ENCODE results near the gene FAM98B.

FAM98B gene

DNA sequence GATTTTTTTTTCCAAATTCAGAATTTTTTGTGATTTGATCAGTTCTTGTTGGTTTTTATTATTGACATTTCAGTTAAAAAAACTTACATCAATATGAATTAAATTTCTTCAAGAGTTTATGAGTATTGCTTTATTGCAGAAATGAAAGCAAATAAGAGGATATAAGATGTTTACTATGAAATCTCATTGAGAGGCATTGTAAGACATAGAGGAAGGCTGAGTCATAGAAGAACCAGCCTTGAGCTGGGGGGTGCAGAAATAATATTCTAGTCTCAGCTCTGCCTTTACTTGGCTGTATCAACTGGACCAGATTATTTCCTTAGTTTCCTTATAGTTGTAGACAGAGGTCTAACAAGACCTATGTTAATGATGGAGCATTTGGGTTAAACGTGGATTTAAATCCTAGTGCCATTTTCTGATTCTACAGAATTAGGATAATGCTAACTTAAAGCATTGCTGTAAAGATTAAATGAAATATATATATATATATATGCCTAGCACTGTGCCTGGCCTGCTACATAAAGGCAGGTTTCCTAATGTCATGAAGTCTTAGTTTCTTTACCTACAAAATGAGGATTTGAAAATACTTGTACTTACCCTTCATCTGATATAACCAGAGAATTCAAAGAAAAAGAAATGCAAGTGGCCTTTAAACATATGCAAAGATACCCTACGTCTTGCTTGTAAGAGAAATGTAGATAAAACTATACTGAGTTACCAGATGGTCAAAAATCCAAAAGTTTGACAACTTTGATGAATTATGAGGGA lies 7.3 kb downstream of the FAM98B start:
- DNase-seq: no peak

GRCh38 chr15:38463893-38464292 lies 10.0 kb downstream of the FAM98B start:
- no peak for DNase-seq

- DNase-seq: no peak
Measured at GRCh38 chr15:38464675-38465074, 10.7 kb downstream of the FAM98B start.

- no peak for DNase-seq
Measured at GRCh38 chr15:38470816-38471215, 16.9 kb downstream of the FAM98B start.

GRCh38 chr15:38471974-38472373 lies 18.0 kb downstream of the FAM98B start:
- no peak for DNase-seq

DNA sequence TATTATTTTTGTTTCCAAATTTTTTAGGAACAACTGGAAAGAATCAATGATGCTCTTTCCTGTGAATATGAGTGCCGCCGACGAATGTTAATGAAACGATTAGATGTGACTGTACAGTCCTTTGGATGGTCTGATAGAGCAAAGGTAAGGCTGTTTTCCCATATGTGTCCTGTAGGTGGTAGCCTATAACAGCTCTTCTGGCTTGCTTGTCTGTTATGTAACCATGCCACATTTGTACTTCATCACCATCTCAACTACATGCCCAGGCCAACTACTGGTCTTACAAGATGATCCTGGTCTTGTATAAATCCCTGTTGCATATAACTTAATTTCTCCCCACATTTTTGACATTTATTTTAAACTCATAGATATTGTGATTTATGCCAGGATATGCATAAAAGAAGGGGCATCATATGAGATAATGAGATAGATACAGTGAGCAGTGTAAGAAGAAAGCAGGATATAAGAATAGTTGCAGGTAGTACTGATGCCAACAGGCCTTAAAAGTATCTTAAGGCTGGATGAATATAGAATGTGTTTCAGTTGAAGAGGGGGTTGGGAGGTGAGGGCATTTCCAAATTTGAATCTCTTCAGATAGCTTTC lies 20.3 kb downstream of the FAM98B start:
- DNase-seq: peak; percentile 3

DNA sequence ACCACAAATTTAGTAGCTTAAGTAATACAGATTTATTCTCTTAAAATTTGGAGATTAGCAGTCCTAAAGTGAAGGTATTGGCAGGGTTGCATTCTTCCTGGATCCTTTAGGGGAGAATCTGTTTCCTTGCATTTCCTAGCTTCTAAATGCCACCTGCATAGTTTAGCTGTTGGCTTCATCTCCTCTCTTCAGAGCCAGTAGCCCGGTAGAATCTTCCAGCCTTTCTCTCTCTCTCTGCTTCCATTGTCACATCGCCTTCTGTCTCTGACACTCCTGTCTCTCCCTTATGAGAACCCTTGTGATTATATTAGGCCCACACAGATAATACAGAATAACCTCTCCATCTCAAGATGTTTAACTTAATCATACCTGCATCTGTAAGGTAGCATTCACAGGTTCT lies 21.4 kb downstream of the FAM98B start:
- no peak for DNase-seq

DNA sequence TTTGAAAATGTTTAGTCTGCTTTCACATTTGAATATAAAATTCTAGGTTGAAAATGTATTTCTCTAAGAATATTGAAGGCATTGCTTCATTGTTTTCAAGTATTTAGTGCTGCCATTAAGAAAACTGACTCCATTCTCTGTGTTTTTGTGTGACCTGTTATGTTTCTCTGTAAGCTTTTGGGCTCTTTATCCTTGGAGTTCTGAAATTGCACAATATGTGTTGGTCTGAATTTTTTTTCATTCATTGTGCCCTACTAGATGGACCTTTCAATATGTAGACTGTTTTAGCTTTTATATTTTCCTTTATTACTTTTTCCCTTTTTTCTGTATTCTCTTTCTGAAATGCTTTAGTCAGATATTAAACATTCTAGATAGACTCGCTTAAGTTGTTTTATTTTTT lies 22.2 kb downstream of the FAM98B start:
- DNase-seq: no peak

DNA sequence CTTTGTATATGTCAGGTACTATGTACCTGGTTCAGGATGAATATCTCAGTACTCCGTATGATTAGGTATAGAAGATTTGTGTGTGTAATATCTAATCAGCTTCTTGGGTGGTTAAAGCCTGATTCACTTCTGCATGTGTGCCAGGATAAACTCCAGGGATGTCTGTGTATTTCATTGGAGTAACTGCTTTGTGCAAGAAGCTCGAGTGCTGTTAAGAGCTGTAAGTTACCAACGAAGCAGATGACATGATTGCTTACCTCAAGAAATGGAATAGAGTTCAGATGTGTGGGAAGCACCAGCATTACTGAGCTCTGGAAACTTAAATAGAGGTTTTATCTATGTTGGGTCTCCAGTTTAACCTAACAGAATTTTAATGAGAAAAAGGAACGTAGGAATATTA lies 23.7 kb downstream of the FAM98B start:
- DNase-seq: no peak

DNA sequence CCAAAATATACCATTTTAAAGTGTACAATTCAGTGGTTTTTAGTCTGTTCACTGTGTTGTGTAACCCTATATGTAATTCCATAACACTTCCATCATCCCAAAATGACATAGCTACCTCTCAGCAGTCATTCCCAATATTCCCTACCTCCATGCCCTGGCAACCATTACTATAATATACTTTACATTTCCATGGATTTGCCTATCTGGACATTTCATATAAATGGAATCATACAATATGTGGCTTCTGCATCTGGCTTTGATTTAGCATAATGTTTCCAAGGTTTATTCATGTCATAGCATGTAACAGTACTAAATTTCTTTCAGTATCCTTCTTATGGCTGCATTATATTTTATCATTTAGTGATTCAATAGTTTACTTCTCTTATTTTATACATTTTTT lies 25.3 kb downstream of the FAM98B start:
- DNase-seq: no peak

DNA sequence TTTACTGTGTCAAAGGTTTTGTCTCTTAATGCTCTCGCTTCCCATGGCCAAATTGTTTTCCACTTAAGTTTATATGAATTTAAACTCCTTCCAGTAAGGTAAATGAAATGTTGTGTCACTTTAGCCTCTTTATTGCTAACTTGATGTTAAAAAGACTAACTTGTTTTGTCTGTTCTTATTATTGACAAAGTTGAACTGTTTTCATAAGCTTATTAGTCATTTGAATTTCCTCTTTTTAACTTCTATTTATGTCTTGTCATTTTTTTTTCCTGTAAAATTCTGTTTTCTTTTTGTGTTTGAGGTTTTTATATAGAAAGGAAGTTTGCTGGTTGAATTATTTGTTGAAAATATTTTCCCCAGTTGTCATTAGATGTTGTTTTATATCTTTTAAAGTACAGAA lies 25.8 kb downstream of the FAM98B start:
- no peak for DNase-seq

GRCh38 chr15:38481113-38481512 lies 27.2 kb downstream of the FAM98B start:
- no peak for DNase-seq

DNA sequence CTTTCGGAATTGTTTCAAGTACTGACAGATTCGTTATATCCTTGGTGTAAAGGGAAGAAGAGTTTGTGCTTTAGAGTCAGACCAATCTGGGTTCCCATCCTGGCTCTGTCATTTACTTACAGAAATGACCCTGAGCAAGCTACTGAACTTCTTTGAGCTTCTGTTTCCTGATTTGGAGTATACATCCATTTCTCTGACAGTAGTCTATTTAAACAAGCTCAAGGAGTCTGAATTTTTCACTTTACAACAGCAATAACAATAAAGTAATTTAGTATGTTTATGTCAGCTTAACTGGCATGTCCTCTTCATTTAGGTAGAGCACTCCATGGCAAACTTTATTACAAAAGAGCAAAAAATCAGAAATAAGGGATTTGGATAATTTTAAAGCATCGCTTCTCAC lies 27.8 kb downstream of the FAM98B start:
- no peak for DNase-seq

DNA sequence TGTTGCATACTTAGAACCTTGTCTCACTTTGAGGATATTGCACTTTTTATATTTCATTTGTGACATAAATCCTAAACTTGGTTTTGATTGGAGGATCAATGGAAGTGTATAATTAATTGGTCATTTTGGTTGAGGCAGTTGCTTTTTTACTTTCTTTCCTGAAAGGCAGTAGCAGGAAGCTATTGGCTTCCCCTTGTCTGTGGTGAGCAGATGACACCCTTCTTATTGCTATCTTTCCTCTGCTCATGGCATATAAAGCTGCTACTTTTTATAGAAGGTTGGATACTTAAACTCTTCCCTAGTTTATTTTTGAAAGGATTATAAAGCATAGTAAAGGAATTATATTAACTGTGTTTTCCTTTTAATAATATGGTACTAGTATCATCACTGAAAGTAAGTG lies 28.6 kb downstream of the FAM98B start:
- DNase-seq: no peak

DNA sequence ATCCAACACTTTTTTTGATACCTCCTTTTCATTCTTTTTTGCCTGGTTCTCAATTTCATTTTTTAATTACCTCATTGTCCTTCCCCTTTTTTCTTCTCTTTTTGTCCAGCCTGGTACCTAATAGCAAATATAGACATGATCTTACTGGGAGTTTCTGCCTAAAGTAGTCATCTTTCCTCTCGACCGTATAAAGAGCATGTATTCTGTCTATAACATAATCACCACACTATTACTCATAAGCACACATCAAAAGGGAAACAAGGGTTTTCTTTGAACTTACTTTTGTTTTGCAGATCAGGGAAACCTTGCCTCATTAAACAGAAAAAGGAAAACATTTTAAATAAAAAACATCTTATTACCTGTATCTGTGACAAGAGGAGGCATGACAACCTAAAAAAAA lies 33.0 kb downstream of the FAM98B start:
- no peak for DNase-seq

DNA sequence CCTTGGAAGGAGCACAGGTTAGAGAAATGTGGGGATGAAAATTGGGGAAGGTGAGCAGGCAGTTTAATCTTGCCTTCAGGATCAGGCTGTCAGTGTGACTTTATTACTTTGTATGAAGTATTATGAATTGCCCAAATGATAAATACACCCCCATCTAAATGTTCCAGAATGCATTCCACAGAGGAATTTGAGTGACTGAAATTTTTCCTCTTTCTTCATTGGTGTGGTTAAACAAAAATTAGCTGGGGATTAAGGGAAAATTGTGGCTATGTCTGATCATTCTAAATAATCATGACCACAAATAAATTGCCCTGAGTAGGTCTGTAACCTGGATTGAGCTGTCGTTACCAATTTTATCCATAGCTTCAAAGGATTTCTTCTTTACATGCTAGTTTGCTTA lies 33.5 kb downstream of the FAM98B start:
- DNase-seq: no peak

GRCh38 chr15:38490242-38490922 lies 36.5 kb downstream of the FAM98B start:
- no peak for DNase-seq

GRCh38 chr15:38496151-38496550 lies 42.2 kb downstream of the FAM98B start:
- DNase-seq: no peak

DNA sequence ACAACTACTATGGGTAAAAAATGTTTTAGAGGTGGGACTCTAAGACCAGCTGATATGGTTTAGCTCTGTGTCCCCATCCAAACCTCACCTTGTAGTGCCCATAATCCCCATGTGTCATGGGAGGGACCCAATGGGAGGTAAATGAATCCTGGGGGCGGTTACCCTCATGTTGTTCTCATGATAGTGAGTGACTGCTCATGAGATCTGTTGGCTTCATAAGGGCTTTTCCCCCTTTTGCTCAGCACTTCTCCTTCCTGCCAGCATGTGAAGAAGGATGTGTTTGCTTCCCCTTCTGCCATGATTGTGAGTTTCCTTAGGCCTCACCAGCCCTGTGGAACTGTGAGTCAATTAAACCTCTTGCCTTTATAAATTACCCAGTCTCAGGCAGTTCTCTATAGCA lies 45.7 kb downstream of the FAM98B start:
- DNase-seq: no peak

- no peak for DNase-seq
Measured at GRCh38 chr15:38503496-38503895, 49.6 kb downstream of the FAM98B start.

GRCh38 chr15:38504680-38505467 lies 50.9 kb downstream of the FAM98B start:
- no peak for DNase-seq

GRCh38 chr15:38506997-38507396 lies 53.1 kb downstream of the FAM98B start:
- DNase-seq: no peak

DNA sequence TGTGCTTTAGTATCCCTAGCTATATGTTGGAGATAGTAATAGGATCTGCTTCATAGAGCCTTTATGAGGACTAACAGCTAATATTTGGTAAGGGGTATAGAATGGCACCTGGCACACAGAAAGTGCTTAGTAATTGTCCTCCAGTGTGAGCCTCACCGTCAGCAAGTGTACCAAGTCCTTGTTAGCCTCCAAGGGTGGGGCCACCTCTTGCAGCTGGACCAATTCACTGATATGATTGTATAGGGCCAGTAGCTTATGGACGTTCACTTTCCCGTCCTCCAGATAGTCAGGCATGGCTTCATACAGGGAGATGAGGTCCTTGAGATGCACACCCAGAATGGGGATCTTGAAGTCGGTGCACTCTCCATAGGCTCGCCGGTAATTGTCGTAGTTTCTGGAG lies 53.6 kb downstream of the FAM98B start:
- DNase-seq: no peak

- DNase-seq: no peak
Measured at GRCh38 chr15:38508647-38509046, 54.7 kb downstream of the FAM98B start.
